Nephron progenitor cell (in vitro differentiated cells): ENCODE measurements around the gene OR2A5.
"Not testable (repeated sequence)": the region's sequence is repeated elsewhere in the genome, so short reads cannot be mapped to it uniquely, and the experiment has no call there.

ENCODE experiments used
- DNase-seq: peaks from one replicate; pipeline ENCODE4 v3.0.0; 2021
- H3K27ac Mint-ChIP-seq: 2 replicates; pipeline ENCODE4 v1.8.0; 2021; ENCODE audit warnings: mild to moderate bottlenecking, moderate library complexity, mixed read lengths
- H3K27me3 Mint-ChIP-seq: 2 replicates; pipeline ENCODE4 v1.8.0; 2021; ENCODE audit warnings: mild to moderate bottlenecking, low read depth, mixed read lengths; ENCODE audit not compliant: poor library complexity
- H3K36me3 Mint-ChIP-seq: 2 replicates; pipeline ENCODE4 v1.8.0; 2021; ENCODE audit warnings: low read depth, mixed read lengths
- H3K4me1 Mint-ChIP-seq: 2 replicates; pipeline ENCODE4 v1.8.0; 2021; ENCODE audit warnings: mixed read lengths
- H3K4me3 Mint-ChIP-seq: 2 replicates; pipeline ENCODE4 v1.8.0; 2021; ENCODE audit warnings: mild to moderate bottlenecking, moderate library complexity, mixed read lengths
- H3K9me3 Mint-ChIP-seq: 2 replicates; pipeline ENCODE4 v1.8.0; 2021; ENCODE audit warnings: mild to moderate bottlenecking, moderate library complexity, mixed read lengths
- CTCF ChIP-seq: fragments of 200-600 bp; sonication (generic); IDR thresholded peaks from 2 replicates; pipeline ENCODE4 v1.5.0; 2021; ENCODE audit warnings: antibody characterized with exemption

Gene OR2A5

GRCh38 chr7:144009361-144009760 lies 39.4 kb upstream of the OR2A5 start:
- Mint-ChIP-seq H3K4me3 (no peak overlapping the region), H3K36me3 (peaks cover 6% of the 10 kb centered on the region), H3K9me3 (peaks cover 29% of the 10 kb centered on the region), H3K27me3 (peaks cover under 1% of the 10 kb centered on the region), H3K4me1 (no peaks in the 10 kb centered on the region), H3K27ac (no peak overlapping the region)
- no peak for TF ChIP-seq CTCF
- DNase-seq, result no peak

GRCh38 chr7:144010061-144010460 lies 38.7 kb upstream of the OR2A5 start:
- not testable (repeated sequence) for H3K4me1 Mint-ChIP-seq, H3K4me3 Mint-ChIP-seq, H3K36me3 Mint-ChIP-seq, H3K27ac Mint-ChIP-seq, DNase-seq, H3K27me3 Mint-ChIP-seq
- H3K9me3 Mint-ChIP-seq, result peaks cover 36% of the 10 kb centered on the region

- peaks cover 10% of the 10 kb centered on the region for H3K27me3 Mint-ChIP-seq
- H3K27ac Mint-ChIP-seq, H3K4me1 Mint-ChIP-seq, DNase-seq, H3K4me3 Mint-ChIP-seq, H3K36me3 Mint-ChIP-seq: not testable (repeated sequence)
- peaks cover 38% of the 10 kb centered on the region for H3K9me3 Mint-ChIP-seq
Measured at GRCh38 chr7:144010821-144011220, 37.9 kb upstream of the OR2A5 start.

GRCh38 chr7:144011458-144012230 lies 37.1 kb upstream of the OR2A5 start:
- Mint-ChIP-seq H3K4me1 (no peaks in the 10 kb centered on the region), H3K9me3 (peaks cover 38% of the 10 kb centered on the region), H3K4me3 (no peak overlapping the region), H3K27me3 (peaks cover 10% of the 10 kb centered on the region), H3K27ac (no peak overlapping the region), H3K36me3 (peaks cover 6% of the 10 kb centered on the region)
- TF ChIP-seq CTCF, result no peak
- no peak for DNase-seq

- no peaks in the 10 kb centered on the region for H3K4me1 Mint-ChIP-seq
- peaks cover 12% of the 10 kb centered on the region for H3K9me3 Mint-ChIP-seq
- H3K4me3 Mint-ChIP-seq, result no peak overlapping the region
- H3K36me3 Mint-ChIP-seq, result no peaks in the 10 kb centered on the region
- no peak overlapping the region for H3K27ac Mint-ChIP-seq
- no peak for TF ChIP-seq CTCF
- H3K27me3 Mint-ChIP-seq, result peaks cover 10% of the 10 kb centered on the region
- DNase-seq, result no peak
Measured at GRCh38 chr7:144018065-144018464, 30.7 kb upstream of the OR2A5 start.

GRCh38 chr7:144019457-144019856 lies 29.3 kb upstream of the OR2A5 start:
- Mint-ChIP-seq H3K27ac (no peak overlapping the region), H3K27me3 (peaks cover 9% of the 10 kb centered on the region), H3K4me1 (no peaks in the 10 kb centered on the region), H3K36me3 (no peaks in the 10 kb centered on the region), H3K4me3 (no peak overlapping the region), H3K9me3 (peaks cover 8% of the 10 kb centered on the region)
- no peak for DNase-seq
- TF ChIP-seq CTCF, result no peak

- Mint-ChIP-seq H3K27ac (no peak overlapping the region), H3K27me3 (peaks cover under 1% of the 10 kb centered on the region), H3K36me3 (no peaks in the 10 kb centered on the region), H3K9me3 (no peaks in the 10 kb centered on the region), H3K4me3 (no peak overlapping the region), H3K4me1 (no peaks in the 10 kb centered on the region)
- no peak for DNase-seq
- TF ChIP-seq CTCF, result no peak
Measured at GRCh38 chr7:144020340-144020739, 28.4 kb upstream of the OR2A5 start.
